Measurements from ENCODE around the gene PPP1CB. TPM values are rescaled to one million over a fixed set of nuclear protein-coding genes. Genes with fewer than 3 reads are reported as not detected.

The PPP1CB gene
- total and polyA plus RNA-seq, 12 donors, result 81.8 to 525 (median 418) TPM

DNA sequence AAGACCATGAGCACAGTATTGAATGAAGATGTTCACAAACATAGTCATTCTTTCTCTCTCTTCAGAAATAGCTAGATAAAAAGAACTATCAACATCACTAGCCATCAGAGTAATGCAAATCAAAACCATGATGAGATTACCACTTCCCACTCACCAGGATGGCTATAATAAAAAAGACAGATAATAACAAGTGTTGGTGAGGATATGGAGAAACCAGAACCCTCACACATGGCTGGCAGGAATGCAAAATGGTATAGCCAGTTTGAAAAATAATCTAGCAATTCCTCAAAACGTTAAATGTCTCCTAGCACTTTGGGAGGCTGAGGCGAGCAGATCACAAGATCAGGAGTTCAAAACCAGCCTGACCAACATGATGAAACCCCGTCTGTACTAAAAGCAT lies 31.3 kb upstream of the PPP1CB start:
- TF ChIP-seq, protein P1, sequence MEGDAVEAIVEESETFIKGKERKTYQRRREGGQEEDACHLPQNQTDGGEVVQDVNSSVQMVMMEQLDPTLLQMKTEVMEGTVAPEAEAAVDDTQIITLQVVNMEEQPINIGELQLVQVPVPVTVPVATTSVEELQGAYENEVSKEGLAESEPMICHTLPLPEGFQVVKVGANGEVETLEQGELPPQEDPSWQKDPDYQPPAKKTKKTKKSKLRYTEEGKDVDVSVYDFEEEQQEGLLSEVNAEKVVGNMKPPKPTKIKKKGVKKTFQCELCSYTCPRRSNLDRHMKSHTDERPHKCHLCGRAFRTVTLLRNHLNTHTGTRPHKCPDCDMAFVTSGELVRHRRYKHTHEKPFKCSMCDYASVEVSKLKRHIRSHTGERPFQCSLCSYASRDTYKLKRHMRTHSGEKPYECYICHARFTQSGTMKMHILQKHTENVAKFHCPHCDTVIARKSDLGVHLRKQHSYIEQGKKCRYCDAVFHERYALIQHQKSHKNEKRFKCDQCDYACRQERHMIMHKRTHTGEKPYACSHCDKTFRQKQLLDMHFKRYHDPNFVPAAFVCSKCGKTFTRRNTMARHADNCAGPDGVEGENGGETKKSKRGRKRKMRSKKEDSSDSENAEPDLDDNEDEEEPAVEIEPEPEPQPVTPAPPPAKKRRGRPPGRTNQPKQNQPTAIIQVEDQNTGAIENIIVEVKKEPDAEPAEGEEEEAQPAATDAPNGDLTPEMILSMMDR (IDR thresholded peaks at IDR 0.05), result no peak
- H3K9me3 ChIP-seq, result peaks cover 0 to 4% (median 0%) of the 10 kb centered on the region in 11 donors
- H3K27ac ChIP-seq, result no peak overlapping the region
- H3K36me3 ChIP-seq, result no peaks in the 10 kb centered on the region
- H3K4me3 ChIP-seq, result no peak overlapping the region
- ATAC-seq (no peak), DNase-seq (no peak)
- no peaks in the 10 kb centered on the region for H3K27me3 ChIP-seq
- intact Hi-C loops (cut with DNase I), result no loop called here
- H3K4me1 ChIP-seq, result peaks cover 0 to 35% (median 27%) of the 10 kb centered on the region in 9 donors
- WGBS, 2 donors, result 92 to 94% methylated on average over 3 of the region's 3 CpGs

DNA sequence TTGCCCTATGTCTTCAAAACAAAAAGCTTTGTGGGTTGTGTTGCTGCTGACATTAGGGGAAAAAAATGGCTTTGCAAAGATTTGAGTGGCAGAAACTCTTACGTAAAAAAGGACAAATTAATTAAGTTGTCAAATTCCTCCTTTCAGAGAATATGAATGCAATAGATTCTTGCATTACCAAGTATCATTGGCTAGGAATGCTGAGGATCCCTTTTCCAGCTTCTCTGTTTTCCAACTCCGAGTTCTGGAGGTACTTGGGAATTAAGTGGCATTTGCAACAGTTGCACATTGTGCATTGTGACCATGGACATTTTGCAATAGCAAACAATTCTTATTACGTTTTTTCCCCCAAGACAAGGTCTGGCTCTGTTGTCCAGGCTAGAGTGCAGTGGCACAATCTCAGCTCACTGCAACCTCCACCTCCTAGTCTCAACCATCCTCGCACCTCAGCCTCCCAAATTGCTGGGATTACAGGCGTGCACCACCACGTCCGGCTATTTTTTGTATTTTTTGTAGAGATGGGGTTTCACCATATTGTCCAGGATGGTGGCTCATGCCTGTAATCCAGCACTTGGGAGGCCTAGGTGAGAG lies 29.9 kb upstream of the PPP1CB start:
- H3K27ac ChIP-seq, result no peak overlapping the region
- DNase-seq, result no peak
- H3K9me3 ChIP-seq, result peaks cover 0 to 4% (median 0%) of the 10 kb centered on the region in 11 donors
- H3K27me3 ChIP-seq, result no peaks in the 10 kb centered on the region
- H3K36me3 ChIP-seq, result no peaks in the 10 kb centered on the region
- intact Hi-C loops (cut with DNase I), result no loop called here
- ATAC-seq, result no peak
- H3K4me1 ChIP-seq, result peaks cover 0 to 29% (median 14%) of the 10 kb centered on the region in 9 donors
- no peak overlapping the region for H3K4me3 ChIP-seq
- TF ChIP-seq, protein P1 (IDR thresholded peaks at IDR 0.05), result no peak
- WGBS, 2 donors, result 93 to 94% methylated on average over 7 of the region's 7 CpGs

DNA sequence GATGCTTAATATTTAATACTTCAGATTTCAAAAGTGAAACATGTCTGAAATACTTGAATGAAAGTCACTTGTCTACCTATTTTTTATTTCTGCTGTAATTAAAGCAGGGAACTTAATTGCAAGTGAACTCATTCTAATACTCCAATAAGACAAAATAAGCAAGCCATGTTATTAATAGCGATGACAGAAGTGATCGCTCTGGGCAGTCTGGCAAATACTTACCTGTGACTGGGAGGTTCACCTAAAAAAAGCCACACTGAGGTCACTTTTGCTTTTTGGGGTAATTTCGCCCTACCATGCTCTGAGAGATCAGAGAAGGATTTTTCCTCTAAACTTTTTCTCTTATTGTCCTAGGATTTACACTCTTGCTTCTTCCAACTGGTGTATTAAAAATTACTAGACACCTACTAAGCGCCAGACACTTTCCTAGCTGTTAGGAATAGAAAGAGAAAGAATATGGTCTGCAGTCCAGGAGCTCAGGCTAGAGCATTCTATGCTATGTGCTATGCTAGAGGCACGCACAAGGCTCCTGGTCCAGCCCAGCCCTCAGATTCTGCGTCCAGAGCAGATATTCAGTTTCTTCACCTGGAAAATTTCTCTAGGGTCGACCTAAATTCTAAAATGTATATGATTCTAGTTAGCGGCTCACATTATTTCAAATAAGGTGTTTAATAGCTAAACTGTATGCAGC lies 26.5 kb upstream of the PPP1CB start:
- no peaks in the 10 kb centered on the region for H3K36me3 ChIP-seq
- TF ChIP-seq, protein P1 (IDR thresholded peaks at IDR 0.05), result no peak
- H3K27me3 ChIP-seq, result no peaks in the 10 kb centered on the region
- peaks cover 0 to 21% (median 7%) of the 10 kb centered on the region in 9 donors for H3K4me1 ChIP-seq
- peak in 4 of 8 donors; percentile 49 to 74 (median 54) for ATAC-seq
- H3K9me3 ChIP-seq, result peaks cover 0 to 4% (median 0%) of the 10 kb centered on the region in 11 donors
- peak overlapping the region in 7 of 10 donors; percentile 15 to 68 (median 58) for H3K27ac ChIP-seq
- no peak overlapping the region for H3K4me3 ChIP-seq
- DNase-seq, result no peak
- WGBS, 2 donors, result 77 to 85% methylated on average over 8 of the region's 8 CpGs
- intact Hi-C loops (cut with DNase I), result no loop called here

DNA sequence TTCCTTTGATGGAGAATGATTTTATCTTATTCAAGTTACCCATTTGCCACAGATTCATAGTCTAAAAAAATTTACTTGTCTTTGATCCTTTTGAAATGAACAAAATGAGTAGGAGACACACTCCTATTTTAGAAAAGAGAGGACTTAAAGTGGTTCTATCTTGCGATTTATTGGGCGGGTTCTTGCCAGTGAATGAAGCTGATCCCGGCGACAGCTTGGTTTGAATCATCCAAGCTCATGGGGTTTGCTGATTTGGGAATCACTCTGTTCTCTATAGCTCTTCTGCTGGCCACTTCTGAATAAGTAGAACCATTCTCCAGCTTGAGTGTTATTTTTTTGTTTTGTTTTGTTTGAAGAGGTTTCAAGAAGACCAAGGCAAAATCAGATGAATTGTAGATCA lies 25.5 kb upstream of the PPP1CB start:
- Histone ChIP-seq H3K36me3 (no peaks in the 10 kb centered on the region), H3K4me1 (peaks cover 0 to 21% (median 7%) of the 10 kb centered on the region in 9 donors), H3K27ac (peak overlapping the region in 2 of 10 donors; percentile 58 to 59), H3K9me3 (no peaks in the 10 kb centered on the region), H3K27me3 (no peaks in the 10 kb centered on the region), H3K4me3 (no peak overlapping the region)
- TF ChIP-seq, protein P1 (IDR thresholded peaks at IDR 0.05), result no peak
- ATAC-seq (no peak), DNase-seq (no peak)
- intact Hi-C loops (cut with DNase I), result no loop called here
- WGBS, 2 donors, result 92 to 95% methylated on average over 4 of the region's 4 CpGs

Data from heart right ventricle (tissue), 16 donors.